ENCODE measurements around the gene BGN. TPM values are rescaled to one million over a fixed set of nuclear protein-coding genes. Genes with fewer than 3 reads are reported as not detected.

The BGN gene
- total RNA-seq: 0.56 TPM in 1 of 2 replicates, not detected in the other

DNA sequence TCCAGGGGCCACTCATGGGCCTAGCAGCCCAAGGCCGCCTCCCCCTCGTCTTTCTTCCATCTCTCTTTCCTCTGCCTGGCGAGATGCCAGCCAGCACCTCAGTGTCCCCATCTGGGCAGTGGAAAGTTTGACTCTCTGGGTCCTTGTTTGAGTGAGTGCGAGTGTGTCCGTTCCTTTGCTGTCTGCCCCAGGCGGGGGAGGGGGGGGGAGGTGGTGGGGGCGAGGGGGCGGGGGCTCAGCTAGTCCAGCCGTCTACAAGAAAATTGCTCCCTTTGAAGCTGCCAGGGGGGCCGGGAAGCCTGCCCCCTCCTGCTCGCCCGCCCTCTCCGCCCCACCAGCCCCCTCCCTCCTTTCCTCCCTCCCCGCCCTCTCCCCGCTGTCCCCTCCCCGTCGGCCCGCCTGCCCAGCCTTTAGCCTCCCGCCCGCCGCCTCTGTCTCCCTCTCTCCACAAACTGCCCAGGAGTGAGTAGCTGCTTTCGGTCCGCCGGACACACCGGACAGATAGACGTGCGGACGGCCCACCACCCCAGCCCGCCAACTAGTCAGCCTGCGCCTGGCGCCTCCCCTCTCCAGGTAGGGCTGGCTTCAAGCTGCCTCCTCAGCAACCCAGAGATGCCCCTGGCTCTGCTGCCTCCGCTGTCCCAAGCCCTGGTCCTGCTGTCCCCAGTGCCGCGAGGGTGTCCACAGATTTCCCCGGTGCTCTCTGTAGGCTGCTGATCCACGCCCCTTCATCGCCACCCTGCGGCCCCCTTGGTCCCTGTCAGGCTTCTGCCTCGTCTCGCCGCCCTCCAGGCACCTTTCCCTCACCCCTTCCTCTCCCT, at the start of gene BGN:
TSS of gene BGN (plus strand) at position 440 of the 821 bp plus-strand sequence. CDS start 9,652 bp downstream, outside the sequence.

DNA sequence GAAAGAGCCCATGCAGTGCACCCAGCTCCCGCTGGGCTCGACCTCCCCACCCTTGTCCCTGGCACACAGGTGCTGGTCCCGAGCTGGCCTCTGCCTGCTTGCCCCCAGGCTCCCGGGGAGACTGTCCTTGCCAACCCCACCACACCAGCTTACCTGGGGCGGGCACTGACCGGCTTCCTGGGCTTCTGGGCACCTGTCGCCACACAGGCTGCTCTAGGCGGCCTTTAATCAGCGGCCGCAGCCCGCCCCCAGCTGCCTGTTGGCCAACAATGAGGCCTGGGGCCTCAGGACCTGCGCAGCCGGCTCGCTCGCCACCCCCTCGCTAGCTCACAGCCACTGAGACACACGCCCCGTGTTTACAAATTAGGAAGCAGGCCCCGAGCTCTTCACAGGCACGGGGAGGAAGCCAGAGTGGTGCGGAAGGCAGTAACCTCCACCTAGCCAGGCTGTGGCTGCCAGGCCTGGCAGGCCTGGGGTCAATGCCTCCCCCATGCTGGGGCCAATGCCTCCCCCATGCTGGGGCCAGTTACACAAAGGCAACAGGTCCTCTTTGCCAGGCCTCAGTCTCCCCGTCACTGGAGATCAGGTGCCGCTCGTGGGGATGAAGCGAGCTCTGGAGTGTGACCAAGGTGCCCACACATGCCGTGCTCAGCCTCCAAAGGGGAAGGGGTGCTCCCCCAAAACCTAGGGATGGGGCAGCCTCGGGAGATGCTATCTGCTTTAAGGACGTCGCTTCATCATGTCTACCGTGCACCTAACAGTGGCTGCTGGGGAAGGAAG, 48.7 kb upstream of the BGN start, which contains the start of gene TREX2:
TSS of gene TREX2 (minus strand) at position 201 of the 780 bp plus-strand sequence. CDS start 626 bp downstream, outside the sequence.

DNA sequence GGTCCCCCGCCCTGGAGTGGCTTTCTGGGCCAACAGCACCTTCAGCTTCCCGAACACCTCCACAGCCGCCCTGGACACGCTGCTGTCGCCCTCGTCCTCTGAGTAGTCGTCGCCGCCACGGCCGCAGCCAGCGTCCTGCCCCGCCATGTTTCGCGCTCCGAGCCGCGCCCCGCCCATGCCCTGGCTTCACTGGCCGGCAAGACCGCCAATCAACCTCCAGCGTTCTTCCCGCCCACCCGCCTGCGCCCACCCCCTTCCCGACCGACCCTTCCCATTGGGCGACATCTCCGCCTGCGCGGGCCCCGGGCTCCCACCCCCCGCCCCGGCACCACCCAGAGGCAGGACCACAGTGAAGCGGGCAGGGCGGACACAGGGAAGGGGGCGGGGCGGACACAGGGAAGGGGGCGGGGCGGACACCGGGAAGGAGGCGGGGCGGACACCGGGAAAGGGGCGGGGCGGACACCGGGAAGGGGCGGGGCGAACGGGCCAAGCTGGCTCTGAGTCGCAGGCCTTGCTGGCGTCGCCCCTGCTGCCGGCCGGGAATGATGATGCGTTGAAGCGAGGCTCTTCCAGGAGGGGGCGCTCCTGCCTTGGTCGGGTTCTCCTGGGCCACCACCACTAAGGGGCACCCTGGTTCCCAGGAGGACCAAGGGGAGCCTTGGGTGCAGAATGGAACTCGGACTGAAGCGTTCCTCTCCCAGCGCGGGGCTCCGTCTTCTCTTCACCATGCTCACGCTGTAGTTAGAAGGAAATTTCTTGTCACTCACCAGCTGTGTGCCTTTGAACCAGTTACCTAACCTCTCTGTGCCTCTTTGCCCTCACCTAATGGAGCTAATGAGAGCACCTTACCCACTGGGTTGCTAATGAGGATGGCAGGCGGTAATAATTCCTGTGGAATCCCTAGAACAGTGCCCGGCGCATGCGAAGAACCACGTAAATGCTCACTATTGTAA, 24.1 kb upstream of the BGN start, which contains the start of gene HAUS7:
TSS of gene HAUS7 (minus strand) at position 166 of the 953 bp plus-strand sequence. CDS start at position 147, 19 bp downstream.

DNA sequence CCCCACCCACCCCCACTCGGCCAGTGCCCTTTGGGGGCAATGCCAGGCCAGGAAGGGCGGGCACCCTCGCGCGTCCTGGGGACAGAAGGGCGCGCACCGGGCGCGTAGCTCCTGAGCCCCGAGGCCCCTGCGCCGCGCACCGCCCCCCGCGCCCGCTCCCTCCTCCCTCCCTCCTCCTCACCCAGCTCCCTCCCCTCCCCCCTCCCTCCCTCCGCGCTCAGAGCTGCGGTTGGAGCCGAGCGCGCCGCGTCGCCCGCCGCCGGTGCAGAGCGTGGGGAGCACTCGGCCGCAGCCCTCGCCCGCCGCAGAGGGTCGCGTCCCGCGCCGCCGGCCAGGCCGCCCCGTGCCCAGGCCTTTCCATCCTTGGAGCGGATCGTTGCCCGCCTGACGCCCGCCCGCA, 22.6 kb downstream of the BGN start, which contains the start of gene ATP2B3:
TSS of gene ATP2B3 (plus strand) at position 220 of the 400 bp plus-strand sequence. CDS start 18,606 bp downstream, outside the sequence.

Other genes with a start within 250 kb of the BGN start
- gene PNMA6F, start 173.2 kb upstream of the BGN start, total RNA-seq: not detected in 2 replicates
- 4.4 and 6.6 TPM in 2 replicates for gene ZNF275, start 160.8 kb upstream of the BGN start, total RNA-seq
- not detected in 2 replicates for gene PNMA6E, start 93.6 kb upstream of the BGN start, total RNA-seq
- gene ZFP92, start 83.5 kb upstream of the BGN start, total RNA-seq: 0.05 and 0.21 TPM in 2 replicates
- gene TREX2, start 48.9 kb upstream of the BGN start, total RNA-seq: 0.33 and 1.4 TPM in 2 replicates
- 22.4 and 43.3 TPM in 2 replicates for gene HAUS7, start 24.4 kb upstream of the BGN start, total RNA-seq
- gene ATP2B3, start 22.7 kb downstream of the BGN start, total RNA-seq: not detected in 2 replicates
- 34.4 and 50.3 TPM in 2 replicates for gene CCNQ, start 104.2 kb downstream of the BGN start, total RNA-seq
- 5.4 and 5.9 TPM in 2 replicates for gene DUSP9, start 152.2 kb downstream of the BGN start, total RNA-seq
- gene PNCK, start 178.8 kb downstream of the BGN start, total RNA-seq: 1.2 and 1.5 TPM in 2 replicates
- gene SLC6A8, start 192.9 kb downstream of the BGN start, total RNA-seq: 47.9 and 56.6 TPM in 2 replicates
- gene BCAP31, start 229.4 kb downstream of the BGN start, total RNA-seq: 164 and 185 TPM in 2 replicates
- 3.3 and 4.5 TPM in 2 replicates for gene ABCD1, start 229.9 kb downstream of the BGN start, total RNA-seq